ENCODE measurements around the gene EGFL8.

The EGFL8 gene

DNA sequence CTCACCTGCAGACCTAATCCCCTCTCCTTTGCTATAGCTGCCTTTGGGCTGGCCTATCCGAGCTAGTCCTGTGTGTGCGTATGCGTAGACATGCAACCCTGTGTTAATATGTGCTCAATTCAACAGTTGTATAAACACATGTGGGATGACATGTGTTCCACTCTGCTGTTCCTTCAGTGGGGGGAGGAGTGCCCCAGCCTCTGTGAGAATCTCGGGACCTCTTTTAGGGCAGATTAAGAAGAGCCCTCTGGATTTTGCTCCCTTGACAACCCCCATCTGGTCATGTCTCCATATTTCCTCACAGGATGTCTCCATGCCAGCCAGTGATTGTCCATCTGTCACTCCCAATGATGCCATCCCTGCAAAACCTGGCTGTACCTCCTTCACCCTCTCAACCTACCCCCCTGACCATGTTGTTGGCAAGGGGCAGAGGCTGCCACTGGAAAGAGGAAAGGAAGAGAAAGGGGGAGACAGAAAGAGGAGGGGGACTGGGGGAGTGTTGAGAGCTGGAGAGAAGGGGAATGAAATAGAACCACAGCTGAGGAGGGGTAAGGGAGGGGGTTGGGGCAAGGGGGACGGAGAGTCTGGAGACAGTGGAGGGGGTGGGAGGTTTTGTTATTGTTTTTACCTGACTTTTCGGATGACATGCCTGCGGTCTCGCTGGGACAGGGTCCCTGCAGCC lies 13.1 kb upstream of the EGFL8 start:
- in situ Hi-C loops (cut with HindIII; ENCODE audit: low pct_ligation_motif_present, low sequenced_read_pairs): no loop called here
- TF ChIP-seq, protein P1, sequence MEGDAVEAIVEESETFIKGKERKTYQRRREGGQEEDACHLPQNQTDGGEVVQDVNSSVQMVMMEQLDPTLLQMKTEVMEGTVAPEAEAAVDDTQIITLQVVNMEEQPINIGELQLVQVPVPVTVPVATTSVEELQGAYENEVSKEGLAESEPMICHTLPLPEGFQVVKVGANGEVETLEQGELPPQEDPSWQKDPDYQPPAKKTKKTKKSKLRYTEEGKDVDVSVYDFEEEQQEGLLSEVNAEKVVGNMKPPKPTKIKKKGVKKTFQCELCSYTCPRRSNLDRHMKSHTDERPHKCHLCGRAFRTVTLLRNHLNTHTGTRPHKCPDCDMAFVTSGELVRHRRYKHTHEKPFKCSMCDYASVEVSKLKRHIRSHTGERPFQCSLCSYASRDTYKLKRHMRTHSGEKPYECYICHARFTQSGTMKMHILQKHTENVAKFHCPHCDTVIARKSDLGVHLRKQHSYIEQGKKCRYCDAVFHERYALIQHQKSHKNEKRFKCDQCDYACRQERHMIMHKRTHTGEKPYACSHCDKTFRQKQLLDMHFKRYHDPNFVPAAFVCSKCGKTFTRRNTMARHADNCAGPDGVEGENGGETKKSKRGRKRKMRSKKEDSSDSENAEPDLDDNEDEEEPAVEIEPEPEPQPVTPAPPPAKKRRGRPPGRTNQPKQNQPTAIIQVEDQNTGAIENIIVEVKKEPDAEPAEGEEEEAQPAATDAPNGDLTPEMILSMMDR (IDR thresholded peaks at IDR 0.05; ENCODE audit: low read depth, low read length, missing control alignments): no peak
- Histone ChIP-seq H3K27me3 (replicated peaks) (no peaks in the 10 kb centered on the region), H3K36me3 (replicated peaks) (peaks cover 2% of the 10 kb centered on the region), H3K4me3 (ENCODE audit: low read depth, low read length) (peak overlapping the region; percentile 39), H3K27ac (no peak overlapping the region)
- DNase-seq: no peak

DNA sequence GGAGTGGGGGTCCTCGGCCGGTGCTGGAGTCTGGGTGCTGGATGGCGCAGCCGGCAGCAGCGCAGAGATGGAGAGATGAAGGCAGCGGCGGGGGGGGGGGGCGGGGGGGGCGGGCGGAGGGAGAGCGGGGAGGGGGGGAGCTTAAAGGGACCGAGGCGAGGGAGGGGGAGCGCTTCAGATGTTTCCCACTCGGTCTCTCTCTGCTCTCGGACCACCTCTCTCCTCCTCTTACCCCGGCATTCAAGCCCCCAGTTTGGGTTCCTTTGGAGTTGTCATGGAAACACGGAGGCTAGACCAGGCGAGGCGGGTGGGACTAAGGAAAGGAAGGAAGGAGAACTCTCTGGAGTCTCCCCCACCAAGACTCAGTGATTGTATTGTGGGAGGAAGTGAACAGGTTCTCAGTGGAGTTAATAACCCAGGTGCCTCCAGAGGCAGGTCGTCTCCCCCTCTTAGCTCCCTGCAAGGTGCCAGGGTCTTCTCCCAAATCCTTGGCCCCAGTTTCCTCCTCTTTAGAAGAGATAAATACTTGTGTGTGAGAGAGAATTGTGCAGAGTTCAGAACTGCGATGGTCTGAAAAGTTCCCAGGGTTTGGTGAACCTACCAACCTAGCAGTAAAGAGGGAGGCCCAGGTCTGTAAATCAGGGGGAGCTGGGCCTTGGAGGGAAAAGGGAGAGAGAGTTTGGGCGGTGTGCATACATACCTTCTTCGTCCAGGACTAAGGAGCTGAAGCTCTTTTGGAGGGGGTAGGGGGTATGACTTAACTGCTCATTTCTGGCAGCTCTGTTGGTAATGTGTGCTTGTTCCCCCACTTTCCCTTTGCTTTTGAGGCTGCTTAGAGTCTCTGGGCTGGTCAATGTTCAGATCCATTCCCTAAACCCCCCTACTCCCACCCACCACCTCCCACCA lies 12.3 kb upstream of the EGFL8 start, which contains the start of gene PRRT1:
TSS of gene PRRT1 (minus strand) at position 77 of the 906 bp plus-strand sequence. CDS start 112 bp downstream, outside the sequence.
- DNase-seq: no peak
- TF ChIP-seq, protein P1 (IDR thresholded peaks at IDR 0.05; ENCODE audit: low read depth, low read length, missing control alignments): no peak
- Histone ChIP-seq H3K27me3 (replicated peaks) (no peaks in the 10 kb centered on the region), H3K4me3 (ENCODE audit: low read depth, low read length) (peak within 1 kb of the TSS; percentile 86), H3K27ac (peak within 1 kb of the TSS; percentile 80), H3K36me3 (replicated peaks) (peaks cover 4% of the 10 kb centered on the region)
- in situ Hi-C loops (cut with HindIII; ENCODE audit: low pct_ligation_motif_present, low sequenced_read_pairs): no loop called here

GRCh38 chr6:32152769-32153563 lies 11.4 kb upstream of the EGFL8 start:
- peak overlapping the region; percentile 80 for H3K27ac ChIP-seq
- in situ Hi-C loops (cut with HindIII; ENCODE audit: low pct_ligation_motif_present, low sequenced_read_pairs): no loop called here
- no peaks in the 10 kb centered on the region for H3K27me3 ChIP-seq (replicated peaks)
- H3K36me3 ChIP-seq (replicated peaks): peaks cover 6% of the 10 kb centered on the region
- peak; percentile 58 for DNase-seq
- H3K4me3 ChIP-seq (ENCODE audit: low read depth, low read length): peak overlapping the region; percentile 86
- TF ChIP-seq, protein P1 (IDR thresholded peaks at IDR 0.05; ENCODE audit: low read depth, low read length, missing control alignments): no peak

DNA sequence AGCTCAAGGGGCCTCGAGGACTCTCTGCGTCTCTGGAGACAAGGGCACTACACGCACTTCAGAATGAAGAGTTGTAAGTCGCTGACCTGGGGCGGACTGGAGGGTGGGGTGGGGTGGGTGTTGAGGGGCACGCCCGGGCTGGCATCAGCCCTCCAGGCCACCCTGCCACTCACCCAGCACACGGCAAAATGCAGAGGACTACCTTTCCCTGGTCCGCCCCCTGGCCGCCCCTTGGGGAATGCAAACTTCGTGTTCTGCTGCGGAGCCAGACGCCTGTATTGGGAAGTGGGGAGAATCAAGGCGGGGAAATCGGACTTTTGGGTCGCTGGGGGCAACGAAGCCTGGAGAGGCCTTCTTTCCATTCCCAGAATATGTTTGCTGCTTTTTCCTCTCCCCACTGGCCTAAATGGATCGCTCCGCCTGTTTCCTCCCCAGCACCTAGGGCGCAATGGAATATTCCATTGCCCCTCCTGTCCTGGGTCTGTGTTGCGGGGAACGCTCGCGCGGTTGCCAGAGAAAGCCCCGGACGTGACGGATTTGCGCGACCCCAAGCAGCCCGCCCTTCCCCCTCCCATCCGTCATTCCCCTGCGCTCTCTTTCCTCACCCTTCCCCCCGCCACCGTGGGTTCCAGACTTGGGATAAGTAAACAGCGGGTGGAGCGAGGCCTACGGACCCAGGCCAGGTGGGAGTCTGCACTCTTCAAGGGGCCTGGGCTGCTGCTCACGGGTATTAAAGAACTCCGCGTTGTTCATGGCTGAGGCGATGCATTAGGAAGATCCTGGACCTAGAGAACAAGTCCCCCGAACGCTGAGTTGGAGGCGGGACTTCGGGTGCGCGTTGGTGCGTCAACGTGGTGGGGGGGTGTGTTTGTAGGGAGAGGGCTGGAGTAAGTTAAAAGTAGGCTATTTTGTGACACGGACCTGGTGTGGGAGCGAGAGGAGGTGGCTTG lies 10.6 kb upstream of the EGFL8 start, which contains the start of gene PPT2:
TSS of gene PPT2 (plus strand) at position 578 of the 950 bp plus-strand sequence. CDS start 454 bp downstream, outside the sequence.
- Histone ChIP-seq H3K27ac (peak within 1 kb of the TSS; percentile 80), H3K36me3 (replicated peaks) (peaks cover 9% of the 10 kb centered on the region), H3K27me3 (replicated peaks) (no peaks in the 10 kb centered on the region), H3K4me3 (ENCODE audit: low read depth, low read length) (peak within 1 kb of the TSS; percentile 86)
- peak; percentile 93 for DNase-seq
- TF ChIP-seq, protein P1 (IDR thresholded peaks at IDR 0.05; ENCODE audit: low read depth, low read length, missing control alignments): peak; percentile 46
- in situ Hi-C loops (cut with HindIII; ENCODE audit: low pct_ligation_motif_present, low sequenced_read_pairs): no loop called here
